ENCODE measurements around the gene PTPRD.

The PTPRD gene

GRCh38 chr9:8781458-8781857 lies 1831.3 kb downstream of the PTPRD start:
- no peaks in the 10 kb centered on the region for H3K27me3 ChIP-seq (ENCODE audit: control insufficient read depth, insufficient read depth, low read length)
- H3K9me3 ChIP-seq (ENCODE audit: control insufficient read depth, insufficient read depth, low read length) = no peaks in the 10 kb centered on the region
- no peaks in the 10 kb centered on the region for H3K36me3 ChIP-seq (ENCODE audit: control insufficient read depth, insufficient read depth, low read length)
- H3K9ac ChIP-seq (ENCODE audit: low read depth, low read length) = no peak overlapping the region
- peaks cover 9% of the 10 kb centered on the region for H3K4me1 ChIP-seq (ENCODE audit: control insufficient read depth, insufficient read depth, low read length)
- H3K4me3 ChIP-seq (ENCODE audit: low read depth, low read length) = no peak overlapping the region

GRCh38 chr9:8780386-8780785 lies 1832.4 kb downstream of the PTPRD start:
- H3K9me3 ChIP-seq (ENCODE audit: control insufficient read depth, insufficient read depth, low read length) = no peaks in the 10 kb centered on the region
- no peaks in the 10 kb centered on the region for H3K36me3 ChIP-seq (ENCODE audit: control insufficient read depth, insufficient read depth, low read length)
- no peak overlapping the region for H3K4me3 ChIP-seq (ENCODE audit: low read depth, low read length)
- no peaks in the 10 kb centered on the region for H3K27me3 ChIP-seq (ENCODE audit: control insufficient read depth, insufficient read depth, low read length)
- H3K9ac ChIP-seq (ENCODE audit: low read depth, low read length) = no peak overlapping the region
- H3K4me1 ChIP-seq (ENCODE audit: control insufficient read depth, insufficient read depth, low read length) = peaks cover 9% of the 10 kb centered on the region

- Histone ChIP-seq H3K36me3 (ENCODE audit: control insufficient read depth, insufficient read depth, low read length) (no peaks in the 10 kb centered on the region), H3K4me3 (ENCODE audit: low read depth, low read length) (no peak overlapping the region), H3K9ac (ENCODE audit: low read depth, low read length) (no peak overlapping the region), H3K27me3 (ENCODE audit: control insufficient read depth, insufficient read depth, low read length) (no peaks in the 10 kb centered on the region), H3K9me3 (ENCODE audit: control insufficient read depth, insufficient read depth, low read length) (no peaks in the 10 kb centered on the region), H3K4me1 (ENCODE audit: control insufficient read depth, insufficient read depth, low read length) (peaks cover 9% of the 10 kb centered on the region)
Observed at GRCh38 chr9:8779478-8779877, 1833.3 kb downstream of the PTPRD start.

- no peak overlapping the region for H3K4me3 ChIP-seq (ENCODE audit: low read depth, low read length)
- H3K36me3 ChIP-seq (ENCODE audit: control insufficient read depth, insufficient read depth, low read length) = no peaks in the 10 kb centered on the region
- H3K27me3 ChIP-seq (ENCODE audit: control insufficient read depth, insufficient read depth, low read length) = no peaks in the 10 kb centered on the region
- peaks cover 9% of the 10 kb centered on the region for H3K4me1 ChIP-seq (ENCODE audit: control insufficient read depth, insufficient read depth, low read length)
- H3K9me3 ChIP-seq (ENCODE audit: control insufficient read depth, insufficient read depth, low read length) = no peaks in the 10 kb centered on the region
- no peak overlapping the region for H3K9ac ChIP-seq (ENCODE audit: low read depth, low read length)
Observed at GRCh38 chr9:8778356-8778755, 1834.4 kb downstream of the PTPRD start.

GRCh38 chr9:8772302-8772701 lies 1840.5 kb downstream of the PTPRD start:
- no peaks in the 10 kb centered on the region for H3K9me3 ChIP-seq (ENCODE audit: control insufficient read depth, insufficient read depth, low read length)

GRCh38 chr9:8769153-8769552 lies 1843.6 kb downstream of the PTPRD start:
- Histone ChIP-seq H3K9me3 (ENCODE audit: control insufficient read depth, insufficient read depth, low read length) (no peaks in the 10 kb centered on the region), H3K27me3 (ENCODE audit: control insufficient read depth, insufficient read depth, low read length) (no peaks in the 10 kb centered on the region), H3K4me3 (ENCODE audit: low read depth, low read length) (no peak overlapping the region), H3K4me1 (ENCODE audit: control insufficient read depth, insufficient read depth, low read length) (no peaks in the 10 kb centered on the region), H3K9ac (ENCODE audit: low read depth, low read length) (no peak overlapping the region), H3K36me3 (ENCODE audit: control insufficient read depth, insufficient read depth, low read length) (no peaks in the 10 kb centered on the region)

More at GRCh38 chr9:8772302-8772701, 1840.5 kb downstream of the PTPRD start:
- Histone ChIP-seq H3K4me1 (ENCODE audit: control insufficient read depth, insufficient read depth, low read length) (no peaks in the 10 kb centered on the region), H3K9ac (ENCODE audit: low read depth, low read length) (no peak overlapping the region), H3K27me3 (ENCODE audit: control insufficient read depth, insufficient read depth, low read length) (no peaks in the 10 kb centered on the region), H3K36me3 (ENCODE audit: control insufficient read depth, insufficient read depth, low read length) (no peaks in the 10 kb centered on the region), H3K4me3 (ENCODE audit: low read depth, low read length) (no peak overlapping the region)

- Histone ChIP-seq H3K36me3 (ENCODE audit: control insufficient read depth, insufficient read depth, low read length) (no peaks in the 10 kb centered on the region), H3K9me3 (ENCODE audit: control insufficient read depth, insufficient read depth, low read length) (no peaks in the 10 kb centered on the region), H3K9ac (ENCODE audit: low read depth, low read length) (no peak overlapping the region)
Observed at GRCh38 chr9:8766096-8766495, 1846.7 kb downstream of the PTPRD start.

GRCh38 chr9:8764051-8764450 lies 1848.8 kb downstream of the PTPRD start:
- H3K4me1 ChIP-seq (ENCODE audit: control insufficient read depth, insufficient read depth, low read length) = no peaks in the 10 kb centered on the region
- H3K9me3 ChIP-seq (ENCODE audit: control insufficient read depth, insufficient read depth, low read length) = no peaks in the 10 kb centered on the region
- H3K4me3 ChIP-seq (ENCODE audit: low read depth, low read length) = no peak overlapping the region
- H3K9ac ChIP-seq (ENCODE audit: low read depth, low read length) = no peak overlapping the region
- no peaks in the 10 kb centered on the region for H3K27me3 ChIP-seq (ENCODE audit: control insufficient read depth, insufficient read depth, low read length)
- no peaks in the 10 kb centered on the region for H3K36me3 ChIP-seq (ENCODE audit: control insufficient read depth, insufficient read depth, low read length)

More at GRCh38 chr9:8766096-8766495, 1846.7 kb downstream of the PTPRD start:
- Histone ChIP-seq H3K4me1 (ENCODE audit: control insufficient read depth, insufficient read depth, low read length) (no peaks in the 10 kb centered on the region), H3K27me3 (ENCODE audit: control insufficient read depth, insufficient read depth, low read length) (no peaks in the 10 kb centered on the region), H3K4me3 (ENCODE audit: low read depth, low read length) (no peak overlapping the region)

GRCh38 chr9:8762479-8763085 lies 1850.2 kb downstream of the PTPRD start:
- no peaks in the 10 kb centered on the region for H3K36me3 ChIP-seq (ENCODE audit: control insufficient read depth, insufficient read depth, low read length)
- H3K27me3 ChIP-seq (ENCODE audit: control insufficient read depth, insufficient read depth, low read length) = no peaks in the 10 kb centered on the region
- no peak overlapping the region for H3K4me3 ChIP-seq (ENCODE audit: low read depth, low read length)
- no peaks in the 10 kb centered on the region for H3K9me3 ChIP-seq (ENCODE audit: control insufficient read depth, insufficient read depth, low read length)
- no peak overlapping the region for H3K9ac ChIP-seq (ENCODE audit: low read depth, low read length)
- no peaks in the 10 kb centered on the region for H3K4me1 ChIP-seq (ENCODE audit: control insufficient read depth, insufficient read depth, low read length)

GRCh38 chr9:8760000-8760767 lies 1852.6 kb downstream of the PTPRD start:
- no peak overlapping the region for H3K9ac ChIP-seq (ENCODE audit: low read depth, low read length)

GRCh38 chr9:8757881-8758280 lies 1854.9 kb downstream of the PTPRD start:
- H3K4me1 ChIP-seq (ENCODE audit: control insufficient read depth, insufficient read depth, low read length) = peaks cover 5% of the 10 kb centered on the region
- H3K4me3 ChIP-seq (ENCODE audit: low read depth, low read length) = no peak overlapping the region
- no peak overlapping the region for H3K9ac ChIP-seq (ENCODE audit: low read depth, low read length)
- H3K36me3 ChIP-seq (ENCODE audit: control insufficient read depth, insufficient read depth, low read length) = no peaks in the 10 kb centered on the region
- H3K27me3 ChIP-seq (ENCODE audit: control insufficient read depth, insufficient read depth, low read length) = no peaks in the 10 kb centered on the region
- no peaks in the 10 kb centered on the region for H3K9me3 ChIP-seq (ENCODE audit: control insufficient read depth, insufficient read depth, low read length)

More at GRCh38 chr9:8760000-8760767, 1852.6 kb downstream of the PTPRD start:
- H3K9me3 ChIP-seq (ENCODE audit: control insufficient read depth, insufficient read depth, low read length) = no peaks in the 10 kb centered on the region
- H3K27me3 ChIP-seq (ENCODE audit: control insufficient read depth, insufficient read depth, low read length) = no peaks in the 10 kb centered on the region
- H3K36me3 ChIP-seq (ENCODE audit: control insufficient read depth, insufficient read depth, low read length) = no peaks in the 10 kb centered on the region
- H3K4me1 ChIP-seq (ENCODE audit: control insufficient read depth, insufficient read depth, low read length) = peaks cover 5% of the 10 kb centered on the region
- H3K4me3 ChIP-seq (ENCODE audit: low read depth, low read length) = no peak overlapping the region

GRCh38 chr9:8754751-8755150 lies 1858.1 kb downstream of the PTPRD start:
- H3K36me3 ChIP-seq (ENCODE audit: control insufficient read depth, insufficient read depth, low read length) = no peaks in the 10 kb centered on the region
- H3K9me3 ChIP-seq (ENCODE audit: control insufficient read depth, insufficient read depth, low read length) = no peaks in the 10 kb centered on the region

More at GRCh38 chr9:8754751-8755150, 1858.1 kb downstream of the PTPRD start:
- peaks cover 26% of the 10 kb centered on the region for H3K4me1 ChIP-seq (ENCODE audit: control insufficient read depth, insufficient read depth, low read length)
- H3K9ac ChIP-seq (ENCODE audit: low read depth, low read length) = no peak overlapping the region
- no peak overlapping the region for H3K4me3 ChIP-seq (ENCODE audit: low read depth, low read length)
- H3K27me3 ChIP-seq (ENCODE audit: control insufficient read depth, insufficient read depth, low read length) = no peaks in the 10 kb centered on the region
